GM10248 (cell line): ENCODE measurements around the gene TNIP1.

Experiments used
- CTCF ChIA-PET: fragments of 300-600 bp; sonication (Branson Sonifier 250); formaldehyde crosslinking; extraction: SDS; loops from one replicate; lab custom pipeline; 2021; ENCODE audit warnings: antibody characterized with exemption; lab: Yijun Ruan, JAX
- POLR2A ChIA-PET: fragments of 350-650 bp; sonication (Branson Sonifier 250); formaldehyde crosslinking; extraction: SDS; loops from one replicate; lab custom pipeline; 2020; ENCODE audit warnings: antibody characterized with exemption; lab: Yijun Ruan, JAX
- DNase-seq: peaks from one replicate; pipeline ENCODE4 v3.0.0; 2012; ENCODE audit errors: extremely low spot score
- TF ChIP-seq, protein P1 (sequence below): IDR thresholded peaks from 2 replicates; pipeline ENCODE4 v1.5.1; 2012; ENCODE audit warnings: mild to moderate bottlenecking, low read depth; ENCODE audit errors: extremely low read depth, missing control alignments, control extremely low read depth

TNIP1 gene

DNA sequence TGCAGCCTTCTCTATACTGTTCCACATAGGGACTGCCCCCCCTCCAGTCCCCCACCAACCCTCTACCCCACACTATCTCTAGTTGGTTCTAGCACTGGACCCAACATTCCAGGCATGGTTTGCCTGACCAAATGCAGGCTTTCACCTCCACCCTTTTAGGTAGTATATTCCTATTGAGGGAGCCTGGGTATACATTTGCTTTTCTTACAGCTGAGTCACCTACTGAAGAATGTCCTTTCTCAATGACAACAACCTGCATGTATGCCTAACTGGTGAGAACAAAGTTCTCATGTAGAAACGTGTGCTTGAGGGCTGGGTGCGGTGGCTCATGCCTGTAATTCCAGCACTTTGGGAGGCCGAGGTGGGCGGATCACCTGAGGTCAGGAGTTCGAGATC, 8.2 kb downstream of the TNIP1 start:
- TF ChIP-seq, protein P1, sequence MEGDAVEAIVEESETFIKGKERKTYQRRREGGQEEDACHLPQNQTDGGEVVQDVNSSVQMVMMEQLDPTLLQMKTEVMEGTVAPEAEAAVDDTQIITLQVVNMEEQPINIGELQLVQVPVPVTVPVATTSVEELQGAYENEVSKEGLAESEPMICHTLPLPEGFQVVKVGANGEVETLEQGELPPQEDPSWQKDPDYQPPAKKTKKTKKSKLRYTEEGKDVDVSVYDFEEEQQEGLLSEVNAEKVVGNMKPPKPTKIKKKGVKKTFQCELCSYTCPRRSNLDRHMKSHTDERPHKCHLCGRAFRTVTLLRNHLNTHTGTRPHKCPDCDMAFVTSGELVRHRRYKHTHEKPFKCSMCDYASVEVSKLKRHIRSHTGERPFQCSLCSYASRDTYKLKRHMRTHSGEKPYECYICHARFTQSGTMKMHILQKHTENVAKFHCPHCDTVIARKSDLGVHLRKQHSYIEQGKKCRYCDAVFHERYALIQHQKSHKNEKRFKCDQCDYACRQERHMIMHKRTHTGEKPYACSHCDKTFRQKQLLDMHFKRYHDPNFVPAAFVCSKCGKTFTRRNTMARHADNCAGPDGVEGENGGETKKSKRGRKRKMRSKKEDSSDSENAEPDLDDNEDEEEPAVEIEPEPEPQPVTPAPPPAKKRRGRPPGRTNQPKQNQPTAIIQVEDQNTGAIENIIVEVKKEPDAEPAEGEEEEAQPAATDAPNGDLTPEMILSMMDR = no peak
- ChIA-PET POLR2A (no interaction called here), CTCF (interaction anchor here (0.9 to 8.5 kb wide), 7 partner anchors 10 to 92 kb away, joined by 3 to 90 read pairs (median 5); no protein-coding TSS in a partner anchor)
- no peak for DNase-seq

DNA sequence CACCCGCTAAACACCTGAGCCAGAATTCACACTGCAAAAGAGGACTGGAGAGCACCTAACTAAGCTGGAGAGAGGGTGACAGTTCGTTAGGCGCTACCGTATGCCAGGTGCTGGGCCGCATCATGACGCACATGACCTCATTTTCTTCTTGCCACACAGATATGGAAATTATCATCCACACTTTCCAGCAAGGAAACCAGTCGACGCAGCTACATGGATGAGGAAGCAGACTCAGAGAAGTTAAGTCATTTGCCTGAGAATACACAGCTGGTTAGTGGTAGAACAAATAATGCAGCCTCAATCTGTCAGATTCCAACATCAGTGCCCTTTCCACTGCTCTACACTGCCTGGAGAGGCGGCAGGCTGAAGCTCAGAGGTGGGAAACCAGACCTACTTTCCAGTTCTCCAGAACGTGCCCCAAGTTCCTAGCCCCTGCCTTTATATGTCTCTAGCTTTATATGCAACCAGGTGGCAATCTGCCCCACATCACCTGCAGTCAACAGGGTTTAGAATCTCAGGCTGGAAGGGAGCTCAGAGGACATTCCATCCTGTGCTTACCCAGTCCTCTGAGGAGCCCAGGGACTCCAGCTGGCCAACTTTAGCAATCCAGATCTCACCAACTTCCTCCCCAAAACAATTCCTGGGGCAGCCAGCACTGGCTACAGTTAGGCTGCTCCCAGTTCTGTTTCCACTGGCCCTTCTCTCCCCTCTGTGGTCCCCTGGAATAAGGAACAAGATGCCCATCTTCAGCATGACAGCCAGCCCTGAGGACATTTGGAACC, 8.8 kb downstream of the TNIP1 start:
- DNase-seq = no peak
- ChIA-PET POLR2A (no interaction called here), CTCF (interaction anchor here (0.9 to 8.5 kb wide), 9 partner anchors 8 to 93 kb away, joined by 3 to 90 read pairs (median 5); no protein-coding TSS in a partner anchor)
- TF ChIP-seq, protein P1 = no peak

DNA sequence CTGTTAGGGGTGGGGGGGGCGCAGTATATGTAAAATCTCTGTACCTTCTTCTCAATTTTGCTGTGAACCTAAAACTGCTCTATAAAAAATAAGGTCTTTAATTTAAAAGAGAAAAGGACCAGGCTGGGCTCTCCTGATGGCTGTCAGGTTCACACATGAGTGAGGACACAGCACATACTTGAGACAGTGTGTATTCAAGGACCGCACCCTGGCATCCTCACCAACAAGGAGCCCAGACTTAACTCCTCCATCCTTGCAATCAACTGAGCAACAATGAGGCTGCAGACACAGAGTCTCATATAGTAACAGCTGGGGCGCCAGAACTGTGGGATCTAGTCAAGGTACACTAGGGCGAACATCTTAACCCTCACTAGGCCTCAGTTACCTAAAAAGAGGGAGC, 9.8 kb downstream of the TNIP1 start:
- no peak for DNase-seq
- TF ChIP-seq, protein P1 = no peak
- CTCF ChIA-PET = interaction anchor here (1.1 to 8.5 kb wide), 9 partner anchors 9 to 93 kb away, joined by 3 to 90 read pairs (median 5); no protein-coding TSS in a partner anchor
- POLR2A ChIA-PET = interaction anchor here (0.7 kb wide), 1 partner anchor 82 kb away, joined by 4 read pairs; no protein-coding TSS in a partner anchor

DNA sequence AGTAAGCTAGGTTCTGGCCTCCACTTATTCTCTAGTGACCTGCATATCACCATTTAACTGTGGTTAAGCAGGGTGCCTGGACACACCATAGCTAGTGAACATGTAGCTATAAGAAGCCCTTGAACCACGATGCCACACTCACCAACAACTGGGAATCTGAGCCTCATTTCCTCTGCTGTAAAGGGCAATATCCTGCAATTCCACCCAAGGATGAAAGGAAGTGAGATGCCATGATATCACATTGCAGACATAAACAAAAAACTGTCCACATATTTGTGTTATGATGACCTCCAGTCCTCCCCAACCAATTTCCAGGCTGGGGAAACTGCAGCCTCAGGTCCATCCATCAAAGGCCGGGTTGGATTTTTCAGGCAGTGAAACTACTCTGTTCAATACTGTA, 10.4 kb downstream of the TNIP1 start:
- ChIA-PET POLR2A (interaction anchor here (0.7 kb wide), 1 partner anchor 83 kb away, joined by 4 read pairs; no protein-coding TSS in a partner anchor), CTCF (interaction anchor here (0.9 to 8.5 kb wide), 11 partner anchors 10 to 94 kb away, joined by 3 to 90 read pairs (median 5); partner anchors contain the start of gene TNIP1)
- TF ChIP-seq, protein P1 = no peak
- no peak for DNase-seq

DNA sequence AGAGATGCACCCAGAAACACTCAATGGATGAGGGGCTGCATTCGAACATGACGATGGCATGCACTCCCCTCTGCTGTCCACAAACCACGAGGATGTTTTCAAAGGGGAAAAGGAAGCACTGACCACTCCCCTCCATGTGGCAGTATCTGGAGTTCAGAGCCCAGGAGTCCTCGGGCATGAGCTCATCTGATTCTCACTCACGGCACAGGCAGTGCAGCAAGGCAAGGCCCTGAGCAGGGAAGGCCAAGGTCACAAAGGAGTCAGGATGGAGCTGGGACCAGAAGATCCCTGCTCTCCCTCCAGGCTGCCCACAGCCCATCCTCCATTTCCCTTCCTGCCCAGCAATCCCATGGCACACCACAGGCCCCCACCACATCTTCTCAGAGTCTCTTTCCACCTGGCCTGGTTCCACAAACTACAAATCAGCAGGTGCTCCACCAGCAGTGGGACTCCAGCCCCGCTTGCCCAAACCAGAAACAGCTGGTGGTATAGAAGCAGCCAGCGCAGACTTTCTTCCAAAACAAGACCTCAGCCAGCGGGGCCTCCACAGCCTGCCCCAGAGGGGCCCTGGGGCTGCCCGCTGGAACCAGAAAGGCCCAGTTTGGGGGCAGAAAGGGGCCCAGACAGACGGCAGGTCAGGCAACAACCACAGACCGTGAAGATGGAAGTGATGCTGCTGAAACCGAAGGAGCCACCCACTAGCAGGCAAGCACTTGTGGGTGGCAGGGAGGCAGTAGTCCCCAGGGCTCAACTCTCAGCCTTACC, 12.2 kb downstream of the TNIP1 start:
- TF ChIP-seq, protein P1 = no peak
- ChIA-PET CTCF (interaction anchor here (0.7 to 8.5 kb wide), 12 partner anchors 8 to 97 kb away, joined by 3 to 90 read pairs (median 3); no protein-coding TSS in a partner anchor), POLR2A (interaction anchor here (0.8 to 1.2 kb wide), 7 partner anchors 8 to 73 kb away, joined by 3 to 4 read pairs (median 3); partner anchors contain the start of gene TNIP1)
- DNase-seq = peak; percentile 45
